ENCODE data around the gene GALNT1. TPM values are rescaled to one million over a fixed set of nuclear protein-coding genes. Genes with fewer than 3 reads are reported as not detected.
A peak's percentile ranks its signal among the peaks of the same experiment; 100 is the strongest.

Gene GALNT1
- total and polyA plus RNA-seq, 2 of the 4 experiments (the other 2 are of a cell fraction) = 24.9 to 43.9 TPM

GRCh38 chr18:35756506-35757117, 175.1 kb downstream of the GALNT1 start:
- ChIA-PET CTCF (interaction anchor here (0.6 to 1.2 kb wide), 4 partner anchors 11 to 191 kb away, joined by 3 to 6 read pairs (median 4); no protein-coding TSS in a partner anchor), POLR2A (ENCODE audit: unreplicated experiment) (no interaction called here)
- no peak overlapping the region for H3K23ac ChIP-seq (ENCODE audit: low read depth, low read length)
- no peak overlapping the region for H2BK15ac ChIP-seq (ENCODE audit: low read depth, low read length)
- H4K8ac ChIP-seq (ENCODE audit: low read depth in 2 of 2, low read length in 2 of 2) = no peak overlapping the region
- dilution Hi-C loops (cut with HindIII; ENCODE audit: low sequenced_read_pairs, unreplicated experiment) (no loop called here), intact Hi-C loops (cut with micrococcal nuclease) (loop anchor here (1.0 to 10.0 kb wide), 5 partner anchors 194 to 998 kb away; partner anchors contain the start of gene RMP24), in situ Hi-C loops (cut with MboI; ENCODE audit: low sequenced_read_pairs) (loop anchor here (10.0 kb wide), 2 partner anchors 188 to 528 kb away; no protein-coding TSS in a partner anchor)
- H2BK5ac ChIP-seq (ENCODE audit: low read depth, low read length, poor library complexity, severe bottlenecking) = no peak overlapping the region
- no peak overlapping the region for H3K4me3 ChIP-seq (ENCODE audit: insufficient read depth, low read depth, low read length)
- no peaks in the 10 kb centered on the region for H3K79me1 ChIP-seq (ENCODE audit: low read depth in 1 of 2, low read length in 2 of 2)
- no peak overlapping the region for H4K91ac ChIP-seq (ENCODE audit: insufficient read depth, low read depth, low read length)
- ATAC-seq (ENCODE audit: low read depth) (peak; percentile 84), DNase-seq (peak; percentile 59)
- H2AK9ac ChIP-seq (replicated peaks; ENCODE audit: low read depth, low read length, poor library complexity) = no peak overlapping the region
- H4K5ac ChIP-seq (ENCODE audit: low read depth, low read length) = no peak overlapping the region
- TF ChIP-seq CHD1 (IDR thresholded peaks at IDR 0.05; ENCODE audit: low read depth, low read length) (no peak), SMC3 (IDR thresholded peaks at IDR 0.05; ENCODE audit: low read depth, low read length) (peak; percentile 68), MXI1 (IDR thresholded peaks at IDR 0.05; ENCODE audit: borderline replicate concordance, low read depth, low read length) (no peak), RCOR1 (IDR thresholded peaks at IDR 0.05; ENCODE audit: insufficient replicate concordance, low read length) (no peak), RAD21 (IDR thresholded peaks at IDR 0.05; ENCODE audit: low read length) (peak; percentile 87), CTCF (conservative IDR thresholded peaks at IDR 0.05; ENCODE audit: low read depth, low read length) (peak; percentile 85), POLR2A (IDR thresholded peaks at IDR 0.05; ENCODE audit: low read depth, low read length) (peak; percentile 35; the same call in 1 of the 2 replicates)
- no TSS peak for BruUV-seq (replicated peaks)
- no peak overlapping the region for H2BK120ac ChIP-seq (ENCODE audit: low read depth, low read length)
- H3K14ac ChIP-seq (replicated peaks; ENCODE audit: low read depth, low read length) = no peak overlapping the region
- no peak overlapping the region for H3K18ac ChIP-seq (ENCODE audit: low read depth, low read length)
- H3K9me3 ChIP-seq (ENCODE audit: control insufficient read depth, insufficient read depth, low read length) = no peaks in the 10 kb centered on the region
- H3K4ac ChIP-seq (ENCODE audit: low read depth, low read length) = no peak overlapping the region
- peaks cover 32% of the 10 kb centered on the region for H3K27me3 ChIP-seq (ENCODE audit: control insufficient read depth, insufficient read depth, low read length)
- no peaks in the 10 kb centered on the region for H3K36me3 ChIP-seq (ENCODE audit: control insufficient read depth, insufficient read depth, low read length)
- H3K4me2 ChIP-seq (ENCODE audit: low read depth, low read length) = no peak overlapping the region
- no peak overlapping the region for H2AFZ ChIP-seq (replicated peaks; ENCODE audit: low read length, poor library complexity)
- H2AK5ac ChIP-seq (ENCODE audit: low read depth, low read length) = no peak overlapping the region
- 10% methylated on average over 2 of the region's 5 CpGs; no CpG with 5 or more reads in 1 of the 2 experiments for WGBS, 2 experiments (ENCODE audit: extremely low coverage in 2 of 2, insufficient read length in 1 of 2)
- no peaks in the 10 kb centered on the region for H3K4me1 ChIP-seq (ENCODE audit: control insufficient read depth, insufficient read depth, low read length)
- no peaks in the 10 kb centered on the region for H4K20me1 ChIP-seq (ENCODE audit: insufficient read depth, low read length)
- no peak overlapping the region for H2BK20ac ChIP-seq (ENCODE audit: low read depth, low read length)
- no peak overlapping the region for H3K9ac ChIP-seq (ENCODE audit: low read depth, low read length)
- H3K56ac ChIP-seq (ENCODE audit: extremely low read depth, insufficient read depth, low read length) = no peak overlapping the region
- no peak overlapping the region for H3K27ac ChIP-seq (ENCODE audit: insufficient read depth, low read length)
- no peaks in the 10 kb centered on the region for H3K9me1 ChIP-seq (ENCODE audit: insufficient read depth, low read length)

Small RNA genes within 50 kb of the gene (microRNA-seq; reads per million reads assigned to microRNA genes)
- gene MIR3975 (ENCODE audit: unreplicated experiment) = not detected

Other genes starting within 250 kb of the GALNT1 start
- gene ZNF24, start 237.3 kb upstream of the GALNT1 start, total RNA-seq (2012; rRNA removed) = 20.8 and 38.3 TPM in 2 replicates
- 5.6 and 7.6 TPM in 2 replicates for gene ZNF24, start 237.3 kb upstream of the GALNT1 start, polyA plus RNA-seq (2012; rRNA removed)
- gene ZNF396, start 204.4 kb upstream of the GALNT1 start, total RNA-seq (2012; rRNA removed) = 0.54 and 0.56 TPM in 2 replicates
- gene ZNF396, start 204.4 kb upstream of the GALNT1 start, polyA plus RNA-seq (2012; rRNA removed) = 0.13 and 0.26 TPM in 2 replicates
- gene INO80C, start 83.8 kb upstream of the GALNT1 start, total RNA-seq (2012; rRNA removed) = 4.4 and 5.6 TPM in 2 replicates
- gene INO80C, start 83.8 kb upstream of the GALNT1 start, polyA plus RNA-seq (2012; rRNA removed) = 16.2 and 17.1 TPM in 2 replicates